Measurements from ENCODE around the gene LGALS9B. TPM values are rescaled to one million over a fixed set of nuclear protein-coding genes. Genes with fewer than 3 reads are reported as not detected.
"Not testable (repeated sequence)": the region's sequence is repeated elsewhere in the genome, so short reads cannot be mapped to it uniquely, and the experiment has no call there.

LGALS9B gene
- total and polyA plus RNA-seq, 2 donors (not counting 1 experiment from before 2014, with no cell fraction given), result not detected

- H3K4me2 ChIP-seq (replicated peaks; ENCODE audit: low read depth, low read length, poor library complexity, severe bottlenecking); DNase-seq; H2AFZ ChIP-seq (ENCODE audit: insufficient read depth, low read depth, low read length, poor library complexity, severe bottlenecking); H3K4me3 ChIP-seq (ENCODE audit: control extremely low read depth in 1 of 5, extremely low read depth in 1 of 5, insufficient read depth in 1 of 5, low read depth in 2 of 5, low read length in 4 of 5); H3K79me2 ChIP-seq (ENCODE audit: control insufficient read depth, insufficient read depth, low read length); H3K27me3 ChIP-seq (replicated peaks in 1 of 4; ENCODE audit: control extremely low read depth in 1 of 4, control insufficient read depth in 3 of 4, insufficient read depth in 4 of 4, low read length in 3 of 4); H4K20me1 ChIP-seq (ENCODE audit: control insufficient read depth, insufficient read depth, low read length, poor library complexity, severe bottlenecking); POLR2A ChIA-PET; H3K27ac ChIP-seq (ENCODE audit: low read length in 2 of 2); H3K27me3 Mint-ChIP-seq; H3K9ac ChIP-seq (ENCODE audit: low read length); H3K36me3 ChIP-seq (replicated peaks in 1 of 2; ENCODE audit: control extremely low read depth in 1 of 2, control insufficient read depth in 1 of 2, extremely low read depth in 1 of 2, insufficient read depth in 2 of 2, low read length in 1 of 2); ATAC-seq (ENCODE audit: low read depth); H3K9me3 ChIP-seq (ENCODE audit: control extremely low read depth in 1 of 3, control insufficient read depth in 2 of 3, insufficient read depth in 1 of 3, low read length in 2 of 3); H3K4me1 Mint-ChIP-seq; intact Hi-C loops (cut with micrococcal nuclease); H3K4me3 Mint-ChIP-seq; H3K27ac Mint-ChIP-seq; CTCF ChIA-PET; H3K9me3 Mint-ChIP-seq (ENCODE audit: insufficient read depth); H3K4me1 ChIP-seq (ENCODE audit: control insufficient read depth in 2 of 2, insufficient read depth in 2 of 2, low read length in 2 of 2): not testable (repeated sequence)
- no CpG with 5 or more reads among the region's 9 CpGs for WGBS (ENCODE audit: insufficient coverage)
Measured at GRCh38 chr17:20494147-20494546, 26.8 kb upstream of the LGALS9B start.

DNA sequence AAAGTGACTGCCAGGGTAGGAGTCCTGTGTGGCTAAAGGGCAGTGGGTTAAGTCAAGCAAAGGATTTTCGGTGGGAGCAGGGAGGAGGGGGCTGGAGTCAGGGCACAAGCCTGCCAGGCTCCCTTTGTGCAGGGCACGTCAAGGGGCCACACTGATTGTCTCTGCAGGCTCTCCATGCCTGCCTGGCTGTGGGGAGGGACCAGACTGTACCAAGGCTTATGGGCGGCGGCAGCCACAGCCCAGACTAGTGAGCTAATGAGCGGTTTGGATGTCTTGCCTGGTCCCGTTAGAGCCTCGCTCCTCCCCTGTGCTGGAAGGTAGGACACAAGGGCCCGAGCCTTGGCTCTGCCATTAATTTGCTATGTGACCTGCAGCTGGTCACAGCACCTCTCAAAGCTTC lies 25.6 kb upstream of the LGALS9B start:
- WGBS (ENCODE audit: insufficient coverage), result 100% methylated on average over 1 of the region's 8 CpGs

DNA sequence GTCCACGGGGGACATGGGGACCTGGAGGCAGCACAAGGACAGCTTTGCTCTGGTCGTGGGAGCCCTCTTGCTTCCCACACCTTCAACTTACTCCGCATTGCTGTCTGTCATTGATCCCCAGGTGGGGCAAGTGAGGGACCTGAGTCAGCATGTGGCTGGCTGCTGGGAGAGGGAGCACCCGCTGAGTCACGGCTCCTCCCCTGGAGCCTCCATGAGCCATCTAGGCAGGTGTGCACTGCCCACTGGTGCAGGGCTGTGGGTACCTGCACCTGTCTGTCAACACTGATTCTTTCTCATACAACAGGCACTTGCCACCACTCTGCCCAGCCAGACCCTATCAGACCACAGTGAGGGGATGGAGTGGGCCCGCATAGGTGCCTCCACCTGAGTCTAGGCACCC lies 24.8 kb upstream of the LGALS9B start:
- H3K27ac Mint-ChIP-seq; H3K9me3 ChIP-seq (ENCODE audit: control extremely low read depth in 1 of 3, control insufficient read depth in 2 of 3, insufficient read depth in 1 of 3, low read length in 2 of 3); H3K79me2 ChIP-seq (ENCODE audit: control insufficient read depth, insufficient read depth, low read length); H3K4me1 ChIP-seq (ENCODE audit: control insufficient read depth in 2 of 2, insufficient read depth in 2 of 2, low read length in 2 of 2); H3K27me3 ChIP-seq (replicated peaks in 1 of 4; ENCODE audit: control extremely low read depth in 1 of 4, control insufficient read depth in 3 of 4, insufficient read depth in 4 of 4, low read length in 3 of 4); H2AFZ ChIP-seq (ENCODE audit: insufficient read depth, low read depth, low read length, poor library complexity, severe bottlenecking); H3K4me3 Mint-ChIP-seq; CTCF ChIA-PET; intact Hi-C loops (cut with micrococcal nuclease); H3K9me3 Mint-ChIP-seq (ENCODE audit: insufficient read depth); H3K9ac ChIP-seq (ENCODE audit: low read length); H3K4me1 Mint-ChIP-seq; H4K20me1 ChIP-seq (ENCODE audit: control insufficient read depth, insufficient read depth, low read length, poor library complexity, severe bottlenecking); H3K4me2 ChIP-seq (replicated peaks; ENCODE audit: low read depth, low read length, poor library complexity, severe bottlenecking); H3K27me3 Mint-ChIP-seq; DNase-seq; POLR2A ChIA-PET; H3K36me3 ChIP-seq (replicated peaks in 1 of 2; ENCODE audit: control extremely low read depth in 1 of 2, control insufficient read depth in 1 of 2, extremely low read depth in 1 of 2, insufficient read depth in 2 of 2, low read length in 1 of 2); ATAC-seq (ENCODE audit: low read depth); H3K27ac ChIP-seq (ENCODE audit: low read length in 2 of 2); H3K4me3 ChIP-seq (ENCODE audit: control extremely low read depth in 1 of 5, extremely low read depth in 1 of 5, insufficient read depth in 1 of 5, low read depth in 2 of 5, low read length in 4 of 5): not testable (repeated sequence)
- WGBS (ENCODE audit: insufficient coverage), result no CpG with 5 or more reads among the region's 6 CpGs

More for the DNA sequence above, 25.6 kb upstream of the LGALS9B start:
- H3K9me3 Mint-ChIP-seq (ENCODE audit: insufficient read depth); H3K4me2 ChIP-seq (replicated peaks; ENCODE audit: low read depth, low read length, poor library complexity, severe bottlenecking); H3K79me2 ChIP-seq (ENCODE audit: control insufficient read depth, insufficient read depth, low read length); H3K4me3 ChIP-seq (ENCODE audit: control extremely low read depth in 1 of 5, extremely low read depth in 1 of 5, insufficient read depth in 1 of 5, low read depth in 2 of 5, low read length in 4 of 5); intact Hi-C loops (cut with micrococcal nuclease); H3K9ac ChIP-seq (ENCODE audit: low read length); H3K27ac Mint-ChIP-seq; H3K4me1 ChIP-seq (ENCODE audit: control insufficient read depth in 2 of 2, insufficient read depth in 2 of 2, low read length in 2 of 2); H3K4me1 Mint-ChIP-seq; ATAC-seq (ENCODE audit: low read depth); CTCF ChIA-PET; H3K27me3 Mint-ChIP-seq; H3K9me3 ChIP-seq (ENCODE audit: control extremely low read depth in 1 of 3, control insufficient read depth in 2 of 3, insufficient read depth in 1 of 3, low read length in 2 of 3); H2AFZ ChIP-seq (ENCODE audit: insufficient read depth, low read depth, low read length, poor library complexity, severe bottlenecking); DNase-seq; H4K20me1 ChIP-seq (ENCODE audit: control insufficient read depth, insufficient read depth, low read length, poor library complexity, severe bottlenecking); POLR2A ChIA-PET; H3K4me3 Mint-ChIP-seq; H3K27ac ChIP-seq (ENCODE audit: low read length in 2 of 2); H3K27me3 ChIP-seq (replicated peaks in 1 of 4; ENCODE audit: control extremely low read depth in 1 of 4, control insufficient read depth in 3 of 4, insufficient read depth in 4 of 4, low read length in 3 of 4); H3K36me3 ChIP-seq (replicated peaks in 1 of 2; ENCODE audit: control extremely low read depth in 1 of 2, control insufficient read depth in 1 of 2, extremely low read depth in 1 of 2, insufficient read depth in 2 of 2, low read length in 1 of 2): not testable (repeated sequence)

- H3K9me3 Mint-ChIP-seq (ENCODE audit: insufficient read depth); H3K4me2 ChIP-seq (replicated peaks; ENCODE audit: low read depth, low read length, poor library complexity, severe bottlenecking); H3K4me3 Mint-ChIP-seq; H3K27me3 Mint-ChIP-seq; H3K27ac Mint-ChIP-seq; H3K27ac ChIP-seq (ENCODE audit: low read length in 2 of 2); H3K4me1 Mint-ChIP-seq; H3K36me3 ChIP-seq (replicated peaks in 1 of 2; ENCODE audit: control extremely low read depth in 1 of 2, control insufficient read depth in 1 of 2, extremely low read depth in 1 of 2, insufficient read depth in 2 of 2, low read length in 1 of 2); ATAC-seq (ENCODE audit: low read depth); H3K27me3 ChIP-seq (replicated peaks in 1 of 4; ENCODE audit: control extremely low read depth in 1 of 4, control insufficient read depth in 3 of 4, insufficient read depth in 4 of 4, low read length in 3 of 4); DNase-seq; H2AFZ ChIP-seq (ENCODE audit: insufficient read depth, low read depth, low read length, poor library complexity, severe bottlenecking); H3K79me2 ChIP-seq (ENCODE audit: control insufficient read depth, insufficient read depth, low read length); H3K9ac ChIP-seq (ENCODE audit: low read length); CTCF ChIA-PET; H3K4me3 ChIP-seq (ENCODE audit: control extremely low read depth in 1 of 5, extremely low read depth in 1 of 5, insufficient read depth in 1 of 5, low read depth in 2 of 5, low read length in 4 of 5); POLR2A ChIA-PET; H4K20me1 ChIP-seq (ENCODE audit: control insufficient read depth, insufficient read depth, low read length, poor library complexity, severe bottlenecking); H3K4me1 ChIP-seq (ENCODE audit: control insufficient read depth in 2 of 2, insufficient read depth in 2 of 2, low read length in 2 of 2); intact Hi-C loops (cut with micrococcal nuclease); H3K9me3 ChIP-seq (ENCODE audit: control extremely low read depth in 1 of 3, control insufficient read depth in 2 of 3, insufficient read depth in 1 of 3, low read length in 2 of 3): not testable (repeated sequence)
- WGBS (ENCODE audit: insufficient coverage), result 94% methylated on average over 2 of the region's 6 CpGs
Measured at GRCh38 chr17:20484930-20485329, 17.6 kb upstream of the LGALS9B start.

Data from B cell (primary cell).